KOPT-K1 (cell line): ENCODE data around the gene SCAMP2.

ENCODE experiments used
- H3K27ac ChIP-seq: fragments of 200-600 bp; sonication (generic); 2 replicates; pipeline ENCODE4 v1.5.1; 2016; ENCODE audit warnings: antibody characterized with exemption, mild to moderate bottlenecking, low read depth, low read length; ENCODE audit not compliant: poor library complexity, severe bottlenecking
- H3K36me3 ChIP-seq: fragments of 200-600 bp; sonication (generic); 2 replicates; pipeline ENCODE4 v1.5.1; 2017; ENCODE audit warnings: antibody characterized with exemption, mild to moderate bottlenecking, low read length, moderate library complexity; ENCODE audit not compliant: insufficient read depth
- H3K9me3 ChIP-seq: fragments of 200-600 bp; sonication (generic); 2 replicates; pipeline ENCODE4 v1.5.1; 2017; ENCODE audit warnings: antibody characterized with exemption, low read length, mild to moderate bottlenecking; ENCODE audit not compliant: insufficient read depth, poor library complexity, severe bottlenecking

The SCAMP2 gene

GRCh38 chr15:74828835-74829234 lies 44.3 kb downstream of the SCAMP2 start:
- Histone ChIP-seq H3K9me3 (no peaks in the 10 kb centered on the region), H3K36me3 (no peaks in the 10 kb centered on the region), H3K27ac (no peak overlapping the region)

- no peaks in the 10 kb centered on the region for H3K9me3 ChIP-seq
- no peaks in the 10 kb centered on the region for H3K36me3 ChIP-seq
- H3K27ac ChIP-seq = no peak overlapping the region
These were observed 45.6 kb downstream of the SCAMP2 start for GRCh38 chr15:74827614-74828013.

GRCh38 chr15:74826921-74827320 lies 46.2 kb downstream of the SCAMP2 start:
- Histone ChIP-seq H3K27ac (no peak overlapping the region), H3K9me3 (no peaks in the 10 kb centered on the region), H3K36me3 (no peaks in the 10 kb centered on the region)

GRCh38 chr15:74826364-74826819 lies 46.8 kb downstream of the SCAMP2 start, which contains the start of gene CPLX3:
Gene CPLX3, plus strand, starts transcription at chr15:74826627. Its CDS starts 77 bp downstream, at chr15:74826704.
- H3K9me3 ChIP-seq = no peaks in the 10 kb centered on the region
- no peak within 1 kb of the TSS for H3K27ac ChIP-seq
- no peaks in the 10 kb centered on the region for H3K36me3 ChIP-seq

- no peaks in the 10 kb centered on the region for H3K36me3 ChIP-seq
- H3K27ac ChIP-seq = no peak overlapping the region
- H3K9me3 ChIP-seq = no peaks in the 10 kb centered on the region
These were observed 47.3 kb downstream of the SCAMP2 start for GRCh38 chr15:74825866-74826265.

- Histone ChIP-seq H3K36me3 (no peaks in the 10 kb centered on the region), H3K9me3 (no peaks in the 10 kb centered on the region), H3K27ac (no peak overlapping the region)
These were observed 48.2 kb downstream of the SCAMP2 start for GRCh38 chr15:74824976-74825375.

GRCh38 chr15:74823324-74823723 lies 49.8 kb downstream of the SCAMP2 start:
- Histone ChIP-seq H3K27ac (no peak overlapping the region), H3K36me3 (no peaks in the 10 kb centered on the region), H3K9me3 (no peaks in the 10 kb centered on the region)

GRCh38 chr15:74822233-74822632 lies 50.9 kb downstream of the SCAMP2 start:
- no peaks in the 10 kb centered on the region for H3K9me3 ChIP-seq
- H3K36me3 ChIP-seq = no peaks in the 10 kb centered on the region
- H3K27ac ChIP-seq = no peak overlapping the region

GRCh38 chr15:74821790-74822158 lies 51.4 kb downstream of the SCAMP2 start:
- no peaks in the 10 kb centered on the region for H3K36me3 ChIP-seq
- no peak overlapping the region for H3K27ac ChIP-seq
- H3K9me3 ChIP-seq = no peaks in the 10 kb centered on the region

- Histone ChIP-seq H3K36me3 (no peaks in the 10 kb centered on the region), H3K27ac (no peak overlapping the region), H3K9me3 (no peaks in the 10 kb centered on the region)
These were observed 51.9 kb downstream of the SCAMP2 start for GRCh38 chr15:74821091-74821789.

GRCh38 chr15:74820056-74820455 lies 53.1 kb downstream of the SCAMP2 start:
- Histone ChIP-seq H3K27ac (no peak overlapping the region), H3K9me3 (no peaks in the 10 kb centered on the region), H3K36me3 (no peaks in the 10 kb centered on the region)

GRCh38 chr15:74817370-74817737 lies 55.8 kb downstream of the SCAMP2 start:
- H3K36me3 ChIP-seq = no peaks in the 10 kb centered on the region
- H3K27ac ChIP-seq = no peak overlapping the region

GRCh38 chr15:74816624-74817369 lies 56.4 kb downstream of the SCAMP2 start:
- no peaks in the 10 kb centered on the region for H3K9me3 ChIP-seq
- no peak overlapping the region for H3K27ac ChIP-seq
- H3K36me3 ChIP-seq = no peaks in the 10 kb centered on the region

More at GRCh38 chr15:74817370-74817737, 55.8 kb downstream of the SCAMP2 start:
- H3K9me3 ChIP-seq = no peaks in the 10 kb centered on the region

- Histone ChIP-seq H3K27ac (no peak overlapping the region), H3K9me3 (no peaks in the 10 kb centered on the region)
These were observed 57.2 kb downstream of the SCAMP2 start for GRCh38 chr15:74815961-74816360.

GRCh38 chr15:74815121-74815934 lies 57.8 kb downstream of the SCAMP2 start:
- no peaks in the 10 kb centered on the region for H3K36me3 ChIP-seq
- H3K9me3 ChIP-seq = no peaks in the 10 kb centered on the region
- H3K27ac ChIP-seq = no peak overlapping the region

More at GRCh38 chr15:74815961-74816360, 57.2 kb downstream of the SCAMP2 start:
- no peaks in the 10 kb centered on the region for H3K36me3 ChIP-seq
